Activated CD4-positive, alpha-beta T cell treated with anti-CD3 and anti-CD28 coated beads, Interleukin-2, amount 10 ng/mL, durations not matched to agents 24 days and 14 days (primary cell): ENCODE results near the gene RANBP3L. TPM values are rescaled to one million over a fixed set of nuclear protein-coding genes. Genes with fewer than 3 reads are reported as not detected.
"Not testable (repeated sequence)": the region's sequence is repeated elsewhere in the genome, so short reads cannot be mapped to it uniquely, and the experiment has no call there.

Experiments
- DNase-seq: peaks from one replicate; pipeline ENCODE4 v3.0.0; 2022
- H3K27ac Mint-ChIP-seq: one replicate; pipeline ENCODE4 v1.8.0; 2022; ENCODE audit warnings: mild to moderate bottlenecking, mixed read lengths
- H3K27me3 Mint-ChIP-seq: one replicate; pipeline ENCODE4 v1.8.0; 2022; ENCODE audit warnings: mixed read lengths
- H3K36me3 Mint-ChIP-seq: one replicate; pipeline ENCODE4 v1.8.0; 2022; ENCODE audit warnings: low read depth, mild to moderate bottlenecking, mixed read lengths
- H3K4me1 Mint-ChIP-seq: one replicate; pipeline ENCODE4 v1.8.0; 2021; ENCODE audit warnings: mixed read lengths
- H3K4me3 Mint-ChIP-seq: one replicate; pipeline ENCODE4 v1.8.0; 2022; ENCODE audit warnings: mild to moderate bottlenecking, moderate library complexity, mixed read lengths
- H3K9me3 Mint-ChIP-seq: one replicate; pipeline ENCODE4 v1.8.0; 2021; ENCODE audit warnings: mixed read lengths
- intact Hi-C: fragments of 100-400 bp; cut with micrococcal nuclease; formaldehyde crosslinking; loops from one replicate; pipeline ENCODE4 v1.15.1; 2023
- total RNA-seq: library from RNA; stranded (reverse); gene quantifications from 2 replicates; pipeline ENCODE4 v1.2.3, GENCODE V29; 2022

The RANBP3L gene
- total RNA-seq, 1 donor from 2014 or later: not detected

GRCh38 chr5:36228505-36228904 is 73.2 kb downstream of the RANBP3L start:
- Mint-ChIP-seq H3K27ac (no peak overlapping the region), H3K27me3 (no peaks in the 10 kb centered on the region), H3K9me3 (no peaks in the 10 kb centered on the region), H3K4me3 (no peak overlapping the region), H3K36me3 (peaks cover 7% of the 10 kb centered on the region), H3K4me1 (no peaks in the 10 kb centered on the region)
- intact Hi-C loops: no loop called here
- DNase-seq: no peak

GRCh38 chr5:36227046-36227445 is 74.7 kb downstream of the RANBP3L start:
- intact Hi-C loops: no loop called here
- Mint-ChIP-seq H3K4me1 (no peaks in the 10 kb centered on the region), H3K4me3 (no peak overlapping the region), H3K27ac (no peak overlapping the region), H3K9me3 (no peaks in the 10 kb centered on the region), H3K27me3 (no peaks in the 10 kb centered on the region), H3K36me3 (peaks cover 7% of the 10 kb centered on the region)
- DNase-seq: no peak

- no peak for DNase-seq
- Mint-ChIP-seq H3K9me3 (no peaks in the 10 kb centered on the region), H3K4me1 (no peaks in the 10 kb centered on the region), H3K27ac (no peak overlapping the region), H3K4me3 (no peak overlapping the region), H3K27me3 (no peaks in the 10 kb centered on the region), H3K36me3 (peaks cover 19% of the 10 kb centered on the region)
- intact Hi-C loops: no loop called here
Observed at GRCh38 chr5:36222620-36223019, 79.1 kb downstream of the RANBP3L start.

GRCh38 chr5:36217988-36218387 is 83.7 kb downstream of the RANBP3L start:
- Mint-ChIP-seq H3K9me3 (no peaks in the 10 kb centered on the region), H3K4me3 (no peak overlapping the region), H3K36me3 (peaks cover 17% of the 10 kb centered on the region), H3K4me1 (no peaks in the 10 kb centered on the region), H3K27ac (no peak overlapping the region), H3K27me3 (no peaks in the 10 kb centered on the region)
- no peak for DNase-seq
- intact Hi-C loops: no loop called here

- Mint-ChIP-seq H3K27ac (no peak overlapping the region), H3K4me1 (no peaks in the 10 kb centered on the region), H3K36me3 (peaks cover 20% of the 10 kb centered on the region), H3K27me3 (no peaks in the 10 kb centered on the region), H3K4me3 (no peak overlapping the region), H3K9me3 (no peaks in the 10 kb centered on the region)
- intact Hi-C loops: no loop called here
- DNase-seq: no peak
Observed at GRCh38 chr5:36217567-36217966, 84.1 kb downstream of the RANBP3L start.

GRCh38 chr5:36215910-36216309 is 85.8 kb downstream of the RANBP3L start:
- Mint-ChIP-seq H3K4me3 (no peak overlapping the region), H3K4me1 (no peaks in the 10 kb centered on the region), H3K36me3 (peaks cover 16% of the 10 kb centered on the region), H3K27ac (no peak overlapping the region), H3K9me3 (no peaks in the 10 kb centered on the region), H3K27me3 (no peaks in the 10 kb centered on the region)
- intact Hi-C loops: no loop called here
- no peak for DNase-seq

GRCh38 chr5:36214436-36214835 is 87.3 kb downstream of the RANBP3L start:
- Mint-ChIP-seq H3K4me3 (no peak overlapping the region), H3K4me1 (no peaks in the 10 kb centered on the region), H3K27ac (no peak overlapping the region), H3K27me3 (no peaks in the 10 kb centered on the region), H3K36me3 (peaks cover 10% of the 10 kb centered on the region), H3K9me3 (no peaks in the 10 kb centered on the region)
- intact Hi-C loops: no loop called here
- DNase-seq: no peak

- DNase-seq: no peak
- intact Hi-C loops: no loop called here
- Mint-ChIP-seq H3K4me1 (no peaks in the 10 kb centered on the region), H3K36me3 (peaks cover 23% of the 10 kb centered on the region), H3K27me3 (no peaks in the 10 kb centered on the region), H3K4me3 (no peak overlapping the region), H3K27ac (no peak overlapping the region), H3K9me3 (peaks cover 3% of the 10 kb centered on the region)
Observed at GRCh38 chr5:36209664-36210063, 92.0 kb downstream of the RANBP3L start.

GRCh38 chr5:36208786-36209185 is 92.9 kb downstream of the RANBP3L start:
- H3K36me3 Mint-ChIP-seq: peaks cover 23% of the 10 kb centered on the region
- H3K27me3 Mint-ChIP-seq: no peaks in the 10 kb centered on the region
- no peaks in the 10 kb centered on the region for H3K4me1 Mint-ChIP-seq
- intact Hi-C loops: no loop called here
- no peak overlapping the region for H3K4me3 Mint-ChIP-seq
- H3K27ac Mint-ChIP-seq: no peak overlapping the region
- H3K9me3 Mint-ChIP-seq: peaks cover 3% of the 10 kb centered on the region
- DNase-seq: no peak

- Mint-ChIP-seq H3K36me3 (peaks cover 22% of the 10 kb centered on the region), H3K27me3 (no peaks in the 10 kb centered on the region), H3K9me3 (peaks cover 3% of the 10 kb centered on the region), H3K4me1 (no peaks in the 10 kb centered on the region), H3K4me3 (no peak overlapping the region), H3K27ac (no peak overlapping the region)
- intact Hi-C loops: no loop called here
- no peak for DNase-seq
Observed at GRCh38 chr5:36206913-36207312, 94.8 kb downstream of the RANBP3L start.

- intact Hi-C loops: no loop called here
- Mint-ChIP-seq H3K27ac (no peak overlapping the region), H3K9me3 (peaks cover 3% of the 10 kb centered on the region), H3K4me1 (no peaks in the 10 kb centered on the region), H3K36me3 (peaks cover 22% of the 10 kb centered on the region), H3K4me3 (no peak overlapping the region), H3K27me3 (no peaks in the 10 kb centered on the region)
- DNase-seq: no peak
Observed at GRCh38 chr5:36205329-36205728, 96.4 kb downstream of the RANBP3L start.

- Mint-ChIP-seq H3K9me3 (peaks cover 3% of the 10 kb centered on the region), H3K4me1 (no peaks in the 10 kb centered on the region), H3K4me3 (no peak overlapping the region), H3K36me3 (peaks cover 24% of the 10 kb centered on the region), H3K27ac (no peak overlapping the region), H3K27me3 (no peaks in the 10 kb centered on the region)
- intact Hi-C loops: no loop called here
- DNase-seq: no peak
Observed at GRCh38 chr5:36202521-36202961, 99.2 kb downstream of the RANBP3L start.

- H3K9me3 Mint-ChIP-seq: peaks cover 3% of the 10 kb centered on the region
Observed at GRCh38 chr5:36200513-36200912, 101.2 kb downstream of the RANBP3L start.

GRCh38 chr5:36199620-36200019 is 102.1 kb downstream of the RANBP3L start:
- no peak for DNase-seq
- Mint-ChIP-seq H3K36me3 (peaks cover 24% of the 10 kb centered on the region), H3K27ac (no peak overlapping the region), H3K4me3 (no peak overlapping the region), H3K9me3 (no peaks in the 10 kb centered on the region), H3K27me3 (no peaks in the 10 kb centered on the region), H3K4me1 (no peaks in the 10 kb centered on the region)
- intact Hi-C loops: no loop called here

More at GRCh38 chr5:36200513-36200912, 101.2 kb downstream of the RANBP3L start:
- Mint-ChIP-seq H3K27ac (no peak overlapping the region), H3K4me1 (no peaks in the 10 kb centered on the region), H3K36me3 (peaks cover 26% of the 10 kb centered on the region), H3K27me3 (no peaks in the 10 kb centered on the region), H3K4me3 (no peak overlapping the region)
- DNase-seq: no peak
- intact Hi-C loops: no loop called here

- H3K9me3 Mint-ChIP-seq, H3K4me1 Mint-ChIP-seq, DNase-seq, intact Hi-C loops, H3K4me3 Mint-ChIP-seq, H3K27ac Mint-ChIP-seq, H3K27me3 Mint-ChIP-seq: not testable (repeated sequence)
- peaks cover 25% of the 10 kb centered on the region for H3K36me3 Mint-ChIP-seq
Observed at GRCh38 chr5:36198783-36199182, 102.9 kb downstream of the RANBP3L start.
